ENCODE results near the gene GREM2.

The GREM2 gene

GRCh38 chr1:240474133-240474614, 137.8 kb downstream of the GREM2 start:
- TF ChIP-seq CTCF (IDR thresholded peaks at IDR 0.05; ENCODE audit: insufficient read depth, low read length) (no peak), SPI1 (IDR thresholded peaks at IDR 0.05; ENCODE audit: borderline replicate concordance, low read depth) (no peak), GABPA (IDR thresholded peaks at IDR 0.05; ENCODE audit: low read depth) (no peak), REST (IDR thresholded peaks at IDR 0.05; ENCODE audit: insufficient replicate concordance, low read depth) (no peak), POLR2AphosphoS5 (IDR thresholded peaks at IDR 0.05; ENCODE audit: low read depth) (no peak)
- Histone ChIP-seq H3K4me3 (replicated peaks; ENCODE audit: insufficient read depth, low read length) (no peak overlapping the region), H3K27ac (replicated peaks) (no peak overlapping the region), H3K27me3 (ENCODE audit: insufficient read depth, poor library complexity, severe bottlenecking) (peaks cover 2% of the 10 kb centered on the region)
- no peak for DNase-seq (ENCODE audit: low read depth in 1 of 2, low spot score in 1 of 2)

DNA sequence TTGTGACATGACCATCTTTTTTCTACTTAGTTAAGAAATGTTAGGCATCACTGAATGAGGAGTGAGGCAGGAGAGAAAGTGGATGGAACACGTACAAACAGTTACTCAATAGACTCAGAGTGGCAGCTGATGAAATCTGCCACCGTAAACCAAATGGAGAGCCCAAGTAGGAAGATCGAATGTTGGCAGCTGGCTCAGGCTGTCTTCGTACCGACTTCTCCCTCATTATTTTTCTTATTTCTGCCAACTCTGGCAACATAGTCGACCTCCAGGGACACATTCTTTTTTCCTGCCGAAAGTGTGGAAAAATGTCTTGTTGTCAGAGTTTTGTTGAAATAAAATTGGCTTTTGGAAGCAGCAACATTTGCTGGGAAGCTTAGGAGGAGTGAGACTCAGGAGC, 143.3 kb downstream of the GREM2 start:
- no peak for TF ChIP-seq SPI1 (IDR thresholded peaks at IDR 0.05; ENCODE audit: borderline replicate concordance, low read depth)
- TF ChIP-seq POLR2AphosphoS5 (IDR thresholded peaks at IDR 0.05; ENCODE audit: low read depth): no peak
- no peak for TF ChIP-seq CTCF (IDR thresholded peaks at IDR 0.05; ENCODE audit: insufficient read depth, low read length)
- TF ChIP-seq REST (IDR thresholded peaks at IDR 0.05; ENCODE audit: insufficient replicate concordance, low read depth): no peak
- no peak for TF ChIP-seq GABPA (IDR thresholded peaks at IDR 0.05; ENCODE audit: low read depth)
- Histone ChIP-seq H3K4me3 (replicated peaks; ENCODE audit: insufficient read depth, low read length) (no peak overlapping the region), H3K27me3 (ENCODE audit: insufficient read depth, poor library complexity, severe bottlenecking) (peaks cover 4% of the 10 kb centered on the region), H3K27ac (replicated peaks) (no peak overlapping the region)
- no peak for DNase-seq (ENCODE audit: low read depth in 1 of 2, low spot score in 1 of 2)

- no peak overlapping the region for H3K27ac ChIP-seq (replicated peaks)
- H3K4me3 ChIP-seq (replicated peaks; ENCODE audit: insufficient read depth, low read length): no peak overlapping the region
- no peak for TF ChIP-seq CTCF (IDR thresholded peaks at IDR 0.05; ENCODE audit: insufficient read depth, low read length)
These were observed 144.1 kb downstream of the GREM2 start for GRCh38 chr1:240467895-240468294.

GRCh38 chr1:240466509-240466908, 145.4 kb downstream of the GREM2 start:
- no peak overlapping the region for H3K27ac ChIP-seq (replicated peaks)
- TF ChIP-seq CTCF (IDR thresholded peaks at IDR 0.05; ENCODE audit: insufficient read depth, low read length): no peak
- no peak for TF ChIP-seq REST (IDR thresholded peaks at IDR 0.05; ENCODE audit: insufficient replicate concordance, low read depth)
- TF ChIP-seq GABPA (IDR thresholded peaks at IDR 0.05; ENCODE audit: low read depth): no peak
- TF ChIP-seq POLR2AphosphoS5 (IDR thresholded peaks at IDR 0.05; ENCODE audit: low read depth): no peak
- TF ChIP-seq SPI1 (IDR thresholded peaks at IDR 0.05; ENCODE audit: borderline replicate concordance, low read depth): no peak

More at GRCh38 chr1:240467895-240468294, 144.1 kb downstream of the GREM2 start:
- peaks cover 4% of the 10 kb centered on the region for H3K27me3 ChIP-seq (ENCODE audit: insufficient read depth, poor library complexity, severe bottlenecking)
- no peak for DNase-seq (ENCODE audit: low read depth in 1 of 2, low spot score in 1 of 2)

More at GRCh38 chr1:240466509-240466908, 145.4 kb downstream of the GREM2 start:
- H3K27me3 ChIP-seq (ENCODE audit: insufficient read depth, poor library complexity, severe bottlenecking): peaks cover 4% of the 10 kb centered on the region
- H3K4me3 ChIP-seq (replicated peaks; ENCODE audit: insufficient read depth, low read length): no peak overlapping the region
- DNase-seq (ENCODE audit: low read depth in 1 of 2, low spot score in 1 of 2): no peak

Data from HL-60 (cell line).